ENCODE data around the gene PPP6R1.
"Not testable (repeated sequence)": the region's sequence is repeated elsewhere in the genome, so short reads cannot be mapped to it uniquely, and the experiment has no call there.

The PPP6R1 gene

DNA sequence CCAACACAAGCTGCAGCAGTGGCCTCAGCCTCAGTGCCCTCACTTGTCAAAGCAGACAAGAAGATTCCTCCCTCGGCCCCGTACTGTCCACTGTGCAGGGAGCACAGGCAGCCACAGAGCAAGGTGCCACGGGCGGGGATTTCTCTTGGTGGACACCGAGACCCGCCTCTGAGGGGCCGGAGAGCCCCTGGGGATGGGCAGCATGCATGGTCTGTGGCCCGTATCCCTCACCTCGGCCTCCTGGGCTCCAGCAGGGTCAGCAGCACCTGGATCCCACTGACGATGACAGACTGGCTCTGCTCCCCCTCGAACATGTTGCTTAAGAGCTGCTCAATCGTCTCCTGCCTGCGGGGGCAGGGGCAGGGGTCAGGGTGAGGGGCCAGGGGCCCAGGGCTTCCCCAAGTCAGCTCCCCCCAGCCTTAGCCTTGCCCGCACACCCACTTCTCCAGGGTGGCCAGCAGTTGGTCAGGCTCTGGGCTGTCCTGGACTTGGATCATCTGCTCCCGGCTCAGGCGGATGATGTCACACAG, 16.8 kb downstream of the PPP6R1 start:
- no peak for DNase-seq (ENCODE audit: low read depth)

GRCh38 chr19:55241143-55241934, 17.5 kb downstream of the PPP6R1 start:
- DNase-seq (ENCODE audit: low read depth) = no peak

DNA sequence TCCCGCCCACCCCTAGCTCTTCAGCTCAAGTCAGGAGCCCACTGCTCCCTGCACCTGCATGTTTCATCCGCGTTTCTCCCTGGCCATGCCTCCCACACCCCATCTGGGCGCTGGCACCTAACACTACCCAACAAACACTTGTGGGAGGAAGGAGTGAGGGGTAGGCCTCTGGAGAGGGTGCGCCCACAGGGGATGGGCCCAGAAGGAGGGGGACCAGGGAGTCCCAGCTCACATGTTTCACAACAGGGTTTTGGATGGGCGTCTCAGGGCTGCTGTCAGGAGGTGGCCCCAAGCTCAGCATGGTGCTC, 18.1 kb downstream of the PPP6R1 start:
- no peak for DNase-seq (ENCODE audit: low read depth)

DNA sequence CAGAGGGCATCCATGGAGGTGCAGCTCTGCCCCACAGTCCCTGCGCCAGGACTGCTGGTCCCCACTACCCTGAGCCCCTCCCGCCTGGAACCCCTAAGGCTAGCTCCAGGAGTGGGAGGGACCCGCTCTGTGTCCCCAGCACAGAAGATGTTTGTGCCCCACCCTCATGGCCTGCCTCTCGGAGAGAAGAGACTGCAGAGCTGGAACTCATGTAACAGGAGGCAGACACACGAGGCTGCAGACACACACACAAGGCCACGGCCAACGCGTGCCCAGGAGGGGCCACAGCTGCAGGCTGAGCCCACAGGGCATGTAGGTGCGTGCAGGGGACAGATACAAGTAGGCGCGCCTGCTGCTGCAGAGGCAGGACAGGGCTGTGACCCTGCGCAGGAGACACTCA, 19.8 kb downstream of the PPP6R1 start:
- DNase-seq (ENCODE audit: low read depth) = no peak

DNA sequence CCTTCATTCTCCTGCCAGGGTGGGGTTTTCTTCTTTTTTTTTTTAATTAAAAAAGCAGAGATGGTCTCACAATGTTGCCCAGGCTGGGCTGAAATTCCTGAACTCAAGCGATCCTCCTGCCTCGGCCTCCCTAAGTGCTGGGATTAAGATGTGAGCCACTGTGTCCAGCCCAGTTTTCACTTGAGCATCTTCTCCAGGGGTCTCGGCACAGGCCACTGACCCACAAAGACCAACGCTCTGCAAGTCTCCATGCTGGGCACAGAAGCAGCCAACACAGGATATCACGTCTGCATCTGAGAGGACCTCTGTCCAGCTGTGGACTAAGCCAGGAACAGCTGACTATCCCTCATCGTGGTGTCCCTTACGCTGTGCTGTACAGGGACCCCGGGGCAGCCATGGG, 20.8 kb downstream of the PPP6R1 start:
- DNase-seq (ENCODE audit: low read depth) = no peak

DNA sequence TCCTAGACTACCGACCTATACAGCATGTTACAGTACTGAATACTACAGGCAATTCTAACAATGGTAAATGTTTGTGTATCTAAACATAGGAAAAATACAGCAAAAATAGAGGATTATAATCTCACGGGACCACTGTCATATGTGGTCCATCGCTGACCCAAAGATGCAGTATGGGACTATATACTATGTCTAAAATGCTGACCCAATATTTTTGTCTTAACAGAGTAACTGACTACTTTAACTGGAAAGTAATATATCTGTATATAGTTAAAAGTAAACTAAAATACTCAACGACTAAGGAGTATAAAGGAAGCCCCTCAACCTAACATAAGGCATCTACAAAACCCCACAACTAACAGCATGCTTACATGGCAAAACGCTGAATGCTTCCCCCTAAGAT, 25.8 kb downstream of the PPP6R1 start:
- no peak for DNase-seq (ENCODE audit: low read depth)

DNA sequence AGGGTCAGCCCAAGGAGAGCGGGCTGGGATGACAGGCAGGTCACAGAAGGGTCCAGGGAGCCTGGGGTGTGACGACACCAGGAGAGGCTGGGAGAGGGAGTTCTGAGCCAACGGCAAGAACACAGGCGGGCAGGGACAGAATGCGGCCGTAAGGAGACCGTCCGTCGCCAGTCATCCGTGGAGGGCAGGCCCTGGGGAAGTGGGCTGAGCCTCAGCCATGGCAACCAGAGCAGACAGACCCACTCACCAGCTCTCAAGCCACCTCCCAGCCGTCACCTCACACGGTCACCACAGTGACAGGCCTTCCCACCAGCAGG, 26.6 kb downstream of the PPP6R1 start:
- no peak for DNase-seq (ENCODE audit: low read depth)

- no peak for DNase-seq (ENCODE audit: low read depth)
Observed at GRCh38 chr19:55231391-55232285, 27.2 kb downstream of the PPP6R1 start.

GRCh38 chr19:55230780-55231179, 28.0 kb downstream of the PPP6R1 start:
- DNase-seq (ENCODE audit: low read depth) = no peak

DNA sequence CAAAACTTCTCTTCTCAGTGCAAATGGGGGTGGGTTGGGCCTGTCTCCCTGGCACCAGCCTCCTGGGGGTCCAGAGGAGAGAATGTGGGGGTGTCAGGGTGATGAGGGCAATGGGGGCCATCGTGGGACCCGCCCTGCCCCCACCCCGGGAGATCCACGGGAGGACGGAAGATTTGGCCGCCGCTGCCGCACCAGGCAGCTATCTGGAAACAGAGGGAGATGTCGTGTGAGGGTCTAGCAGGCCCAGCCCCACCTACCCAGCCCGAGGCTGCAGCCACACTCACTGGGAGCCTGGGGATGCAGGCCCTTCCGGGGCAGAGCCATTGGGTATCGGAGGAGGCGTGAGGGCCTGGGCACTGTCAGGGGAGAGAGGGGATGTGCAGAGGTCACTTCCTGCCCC, 28.5 kb downstream of the PPP6R1 start:
- DNase-seq (ENCODE audit: low read depth) = no peak

- DNase-seq (ENCODE audit: low read depth) = no peak
Observed at GRCh38 chr19:55229789-55230182, 29.0 kb downstream of the PPP6R1 start.

DNA sequence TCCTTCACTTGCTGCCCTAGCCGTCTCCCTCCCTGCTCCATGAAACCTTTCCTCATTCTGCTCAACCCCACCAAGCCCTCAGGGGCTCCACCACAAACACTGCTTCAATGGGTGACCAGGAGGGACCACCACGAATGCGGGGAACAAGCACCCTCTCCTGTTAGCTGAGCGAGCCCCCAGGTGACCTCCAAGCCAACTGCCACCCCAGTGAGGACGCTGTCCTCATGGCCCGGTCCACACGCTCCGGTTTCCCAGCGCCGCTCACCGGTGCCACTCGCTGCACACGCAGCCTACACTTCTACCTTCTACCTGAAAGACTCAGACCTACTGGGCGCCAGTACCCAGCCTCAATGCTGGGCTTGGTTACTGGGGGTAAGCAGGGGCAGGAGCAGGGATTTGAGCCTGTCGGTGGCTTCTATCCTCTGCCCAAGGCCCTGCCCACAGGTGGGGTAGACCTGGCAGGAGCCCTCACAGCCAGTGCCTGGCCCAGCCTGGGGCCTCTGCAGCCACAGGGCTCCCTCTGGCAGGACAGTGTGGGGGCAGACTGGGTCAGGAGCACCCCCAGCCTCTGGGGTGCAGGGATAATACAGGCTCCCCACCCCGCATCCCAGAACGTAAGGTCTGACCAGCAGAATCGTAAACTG, 29.6 kb downstream of the PPP6R1 start:
- DNase-seq (ENCODE audit: low read depth) = no peak

- no peak for DNase-seq (ENCODE audit: low read depth)
Observed at GRCh38 chr19:55228403-55229031, 30.3 kb downstream of the PPP6R1 start, which contains the start of gene TMEM86B. Gene TMEM86B (minus strand): TSS chr19:55228763. CDS start chr19:55228741, 22 bp downstream.

GRCh38 chr19:55228015-55228391, 30.8 kb downstream of the PPP6R1 start:
- no peak for DNase-seq (ENCODE audit: low read depth)

- DNase-seq (ENCODE audit: low read depth) = no peak
Observed at GRCh38 chr19:55227241-55228014, 31.4 kb downstream of the PPP6R1 start.

DNA sequence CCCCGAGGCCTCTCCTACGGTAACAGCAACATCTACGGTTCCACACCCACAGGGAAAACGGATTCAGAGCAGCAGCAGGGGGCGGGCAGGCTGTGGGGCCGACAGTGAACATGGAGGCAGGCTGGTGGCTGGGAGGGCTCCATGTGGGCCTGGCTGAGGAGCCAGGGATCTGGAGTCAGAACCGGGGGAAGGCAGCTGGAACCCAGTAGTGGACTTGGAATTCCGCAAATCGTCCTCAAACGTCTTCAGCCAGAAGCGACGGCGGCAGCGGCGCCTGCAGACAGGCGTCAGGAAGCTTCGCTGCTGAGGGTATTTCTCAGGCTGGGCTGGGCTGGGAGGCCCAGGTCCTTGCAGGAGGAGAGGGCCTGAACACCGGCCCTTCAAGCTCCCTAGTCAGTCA, 32.0 kb downstream of the PPP6R1 start:
- DNase-seq (ENCODE audit: low read depth) = no peak

GRCh38 chr19:55226273-55226672, 32.5 kb downstream of the PPP6R1 start:
- DNase-seq (ENCODE audit: low read depth) = no peak

- DNase-seq (ENCODE audit: low read depth) = no peak
Observed at GRCh38 chr19:55225415-55225958, 33.3 kb downstream of the PPP6R1 start.

GRCh38 chr19:55224679-55225414, 34.0 kb downstream of the PPP6R1 start:
- not testable (repeated sequence) for DNase-seq (ENCODE audit: low read depth)

DNA sequence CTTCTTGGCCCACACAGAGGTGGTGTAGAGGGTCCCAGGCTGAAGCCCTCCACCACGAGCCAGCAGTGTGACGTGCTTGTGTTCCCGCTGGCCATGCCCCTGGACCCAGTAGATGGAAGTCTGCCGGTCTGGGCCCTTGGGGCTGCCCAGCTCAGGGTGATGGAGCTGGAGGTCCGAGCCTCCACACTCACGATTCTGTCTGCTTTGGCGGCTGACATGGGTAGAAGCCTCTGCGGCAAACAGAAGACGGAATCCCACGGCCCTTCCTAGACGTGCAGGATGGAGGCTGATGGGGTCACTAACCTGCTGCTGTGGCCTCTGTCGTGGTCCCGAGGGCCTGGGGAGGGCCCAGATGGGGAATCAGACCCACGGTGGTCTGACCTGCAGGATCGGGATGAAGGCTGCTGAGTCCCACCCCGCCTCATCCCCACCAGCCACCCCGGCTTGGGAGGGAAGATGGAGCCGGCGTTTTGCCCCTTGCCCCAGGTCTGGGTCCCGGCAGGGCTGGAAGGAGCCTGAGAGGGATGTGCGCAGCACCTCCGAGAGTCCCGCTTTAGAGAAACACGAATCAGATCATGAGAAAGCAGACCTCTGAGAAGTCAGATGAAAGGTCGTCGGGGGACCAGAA, 34.7 kb downstream of the PPP6R1 start:
- DNase-seq (ENCODE audit: low read depth) = no peak
